Activated CD4-positive, alpha-beta T cell treated with anti-CD3 and anti-CD28 coated beads, Interleukin-2, amount 10 ng/mL, durations not matched to agents 7 days and 5 days (primary cell): ENCODE measurements around the gene KCNJ18. TPM values are rescaled to one million over a fixed set of nuclear protein-coding genes. Genes with fewer than 3 reads are reported as not detected.
"Not testable (repeated sequence)": the region's sequence is repeated elsewhere in the genome, so short reads cannot be mapped to it uniquely, and the experiment has no call there.

ENCODE experiments used
- CTCF ChIA-PET: fragments of 350-600 bp; sonication (Branson Sonifier 250); formaldehyde crosslinking; loops from one replicate; lab custom pipeline; 2021; ENCODE audit warnings: antibody characterized with exemption; lab: Charles Lee
- POLR2A ChIA-PET: fragments of 350-600 bp; sonication (Branson Sonifier 250); formaldehyde crosslinking; loops from one replicate; lab custom pipeline; 2021; ENCODE audit warnings: antibody characterized with exemption; lab: Charles Lee
- DNase-seq: peaks from one replicate; pipeline ENCODE4 v3.0.0-alpha.2; 2020
- H3K27ac Mint-ChIP-seq: one replicate; pipeline ENCODE4 v1.8.0; 2021; ENCODE audit warnings: mild to moderate bottlenecking, moderate library complexity, mixed read lengths
- H3K27me3 Mint-ChIP-seq: one replicate; pipeline ENCODE4 v1.8.0; 2021; ENCODE audit warnings: mixed read lengths
- H3K36me3 Mint-ChIP-seq: one replicate; pipeline ENCODE4 v1.8.0; 2021; ENCODE audit warnings: low read depth, mixed read lengths
- H3K4me1 Mint-ChIP-seq: one replicate; pipeline ENCODE4 v1.8.0; 2021; ENCODE audit warnings: mixed read lengths
- H3K4me3 Mint-ChIP-seq: one replicate; pipeline ENCODE4 v1.8.0; 2021; ENCODE audit warnings: mild to moderate bottlenecking, moderate library complexity, mixed read lengths
- H3K9me3 Mint-ChIP-seq: one replicate; pipeline ENCODE4 v1.8.0; 2021; ENCODE audit warnings: mixed read lengths
- total RNA-seq, 2 experiments: library from RNA; stranded (reverse); gene quantifications; one replicate each; pipeline ENCODE4 v1.2.3, GENCODE V29; 2021

The KCNJ18 gene
- total RNA-seq, 2 experiments from 2014 or later = not detected

- POLR2A ChIA-PET, H3K4me3 Mint-ChIP-seq: not testable (repeated sequence)
Observed at GRCh38 chr17:21706546-21706945, 14.2 kb downstream of the KCNJ18 start.

GRCh38 chr17:21707131-21707530 is 14.8 kb downstream of the KCNJ18 start:
- CTCF ChIA-PET = not testable (repeated sequence)

More at GRCh38 chr17:21706546-21706945, 14.2 kb downstream of the KCNJ18 start:
- DNase-seq, H3K4me1 Mint-ChIP-seq, H3K36me3 Mint-ChIP-seq, H3K27ac Mint-ChIP-seq, CTCF ChIA-PET, H3K9me3 Mint-ChIP-seq, H3K27me3 Mint-ChIP-seq: not testable (repeated sequence)

GRCh38 chr17:21707711-21708611 is 15.6 kb downstream of the KCNJ18 start:
- H3K27ac Mint-ChIP-seq, POLR2A ChIA-PET, H3K27me3 Mint-ChIP-seq, CTCF ChIA-PET, DNase-seq, H3K4me1 Mint-ChIP-seq, H3K4me3 Mint-ChIP-seq, H3K9me3 Mint-ChIP-seq, H3K36me3 Mint-ChIP-seq: not testable (repeated sequence)

More at GRCh38 chr17:21707131-21707530, 14.8 kb downstream of the KCNJ18 start:
- H3K4me1 Mint-ChIP-seq, H3K27ac Mint-ChIP-seq, POLR2A ChIA-PET, DNase-seq, H3K4me3 Mint-ChIP-seq, H3K27me3 Mint-ChIP-seq, H3K9me3 Mint-ChIP-seq, H3K36me3 Mint-ChIP-seq: not testable (repeated sequence)

- H3K36me3 Mint-ChIP-seq, H3K27ac Mint-ChIP-seq, H3K27me3 Mint-ChIP-seq, DNase-seq, POLR2A ChIA-PET, CTCF ChIA-PET, H3K4me3 Mint-ChIP-seq, H3K4me1 Mint-ChIP-seq, H3K9me3 Mint-ChIP-seq: not testable (repeated sequence)
Observed at GRCh38 chr17:21708612-21709535, 16.6 kb downstream of the KCNJ18 start.

GRCh38 chr17:21709994-21710393 is 17.7 kb downstream of the KCNJ18 start:
- H3K4me1 Mint-ChIP-seq, H3K27ac Mint-ChIP-seq, POLR2A ChIA-PET, H3K27me3 Mint-ChIP-seq, DNase-seq, H3K4me3 Mint-ChIP-seq, CTCF ChIA-PET, H3K9me3 Mint-ChIP-seq, H3K36me3 Mint-ChIP-seq: not testable (repeated sequence)

- H3K27me3 Mint-ChIP-seq, CTCF ChIA-PET, H3K9me3 Mint-ChIP-seq, DNase-seq, H3K4me1 Mint-ChIP-seq, H3K4me3 Mint-ChIP-seq, POLR2A ChIA-PET, H3K36me3 Mint-ChIP-seq, H3K27ac Mint-ChIP-seq: not testable (repeated sequence)
Observed at GRCh38 chr17:21710486-21710885, 18.2 kb downstream of the KCNJ18 start.

- POLR2A ChIA-PET = no interaction called here
- H3K4me1 Mint-ChIP-seq = no peaks in the 10 kb centered on the region
- no peak overlapping the region for H3K4me3 Mint-ChIP-seq
Observed at GRCh38 chr17:21711182-21711581, 18.9 kb downstream of the KCNJ18 start.

GRCh38 chr17:21713020-21713419 is 20.7 kb downstream of the KCNJ18 start:
- H3K27ac Mint-ChIP-seq, H3K36me3 Mint-ChIP-seq, H3K27me3 Mint-ChIP-seq, DNase-seq, H3K9me3 Mint-ChIP-seq, H3K4me3 Mint-ChIP-seq, POLR2A ChIA-PET, CTCF ChIA-PET, H3K4me1 Mint-ChIP-seq: not testable (repeated sequence)

More at GRCh38 chr17:21711182-21711581, 18.9 kb downstream of the KCNJ18 start:
- H3K36me3 Mint-ChIP-seq = no peaks in the 10 kb centered on the region
- no peak for DNase-seq
- no peaks in the 10 kb centered on the region for H3K9me3 Mint-ChIP-seq
- H3K27me3 Mint-ChIP-seq = no peaks in the 10 kb centered on the region
- no peak overlapping the region for H3K27ac Mint-ChIP-seq
- CTCF ChIA-PET = no interaction called here

- H3K27ac Mint-ChIP-seq, H3K4me1 Mint-ChIP-seq, DNase-seq, POLR2A ChIA-PET, H3K4me3 Mint-ChIP-seq, CTCF ChIA-PET, H3K27me3 Mint-ChIP-seq, H3K9me3 Mint-ChIP-seq, H3K36me3 Mint-ChIP-seq: not testable (repeated sequence)
Observed at GRCh38 chr17:21713631-21714030, 21.3 kb downstream of the KCNJ18 start.

- CTCF ChIA-PET, POLR2A ChIA-PET, H3K36me3 Mint-ChIP-seq, H3K27ac Mint-ChIP-seq, H3K27me3 Mint-ChIP-seq, H3K4me1 Mint-ChIP-seq, H3K4me3 Mint-ChIP-seq, DNase-seq, H3K9me3 Mint-ChIP-seq: not testable (repeated sequence)
Observed at GRCh38 chr17:21714676-21715075, 22.4 kb downstream of the KCNJ18 start.

- H3K27me3 Mint-ChIP-seq, H3K9me3 Mint-ChIP-seq, POLR2A ChIA-PET, H3K4me3 Mint-ChIP-seq, H3K27ac Mint-ChIP-seq, H3K4me1 Mint-ChIP-seq, H3K36me3 Mint-ChIP-seq, CTCF ChIA-PET, DNase-seq: not testable (repeated sequence)
Observed at GRCh38 chr17:21715877-21716276, 23.6 kb downstream of the KCNJ18 start.

- H3K4me1 Mint-ChIP-seq, H3K9me3 Mint-ChIP-seq, H3K36me3 Mint-ChIP-seq, H3K4me3 Mint-ChIP-seq, CTCF ChIA-PET, POLR2A ChIA-PET, H3K27me3 Mint-ChIP-seq, H3K27ac Mint-ChIP-seq, DNase-seq: not testable (repeated sequence)
Observed at GRCh38 chr17:21718971-21719370, 26.6 kb downstream of the KCNJ18 start.
